ENCODE data around the gene KDM5B. TPM values are rescaled to one million over a fixed set of nuclear protein-coding genes. Genes with fewer than 3 reads are reported as not detected.

KDM5B gene
- polyA plus RNA-seq, 1 of the 3 experiments (the other 2 are of a cell fraction) = 21.7 TPM

- Histone ChIP-seq H3K4me2 (peak overlapping the region; percentile 94), H3K9me2 (no peaks in the 10 kb centered on the region), H3K36me3 (replicated peaks in 1 of 2; ENCODE audit: control insufficient read depth in 1 of 2, insufficient read depth in 2 of 2, low read length in 1 of 2) (no peaks in the 10 kb centered on the region), H3K9me3 (no peaks in the 10 kb centered on the region), H2AFZ (ENCODE audit: low read depth) (no peak overlapping the region), H3K79me2 (ENCODE audit: insufficient read depth) (peaks cover 8% of the 10 kb centered on the region), H3K27ac (ENCODE audit: low read depth in 2 of 2, low read length in 1 of 2) (no peak overlapping the region), H4K20me1 (ENCODE audit: insufficient read depth) (no peaks in the 10 kb centered on the region), H3K4me1 (ENCODE audit: control insufficient read depth in 1 of 2, insufficient read depth in 2 of 2, low read depth in 1 of 2, low read length in 1 of 2) (peaks cover 11 to 20% of the 10 kb centered on the region in 2 experiments; a peak in 2 of 4 replicates), H3K4me3 (ENCODE audit: low read depth in 2 of 2, low read length in 1 of 2) (peak overlapping the region; percentile 77 to 86; a peak in 2 of 4 replicates), H3K27me3 (ENCODE audit: insufficient read depth) (no peaks in the 10 kb centered on the region), H3F3A (replicated peaks; ENCODE audit: insufficient read depth) (no peaks in the 10 kb centered on the region), H3K9ac (no peak overlapping the region)
- WGBS (ENCODE audit: low lambda C conversion rate) = 78% methylated on average over 8 of the region's 9 CpGs
- DNase-seq = no peak
- TF ChIP-seq NFIC (IDR thresholded peaks at IDR 0.05; ENCODE audit: borderline replicate concordance) = no peak
- TF ChIP-seq SMC3 (IDR thresholded peaks at IDR 0.05; ENCODE audit: low read depth, low read length) = no peak
- TF ChIP-seq TCF12 (IDR thresholded peaks at IDR 0.05) = no peak
- TF ChIP-seq RCOR1 (IDR thresholded peaks at IDR 0.05; ENCODE audit: low read length) = no peak
- no peak for TF ChIP-seq RFX5 (IDR thresholded peaks at IDR 0.05; ENCODE audit: low read length)
- no peak for TF ChIP-seq USF1 (IDR thresholded peaks at IDR 0.05; ENCODE audit: borderline replicate concordance, low read depth)
- TF ChIP-seq, protein P1, sequence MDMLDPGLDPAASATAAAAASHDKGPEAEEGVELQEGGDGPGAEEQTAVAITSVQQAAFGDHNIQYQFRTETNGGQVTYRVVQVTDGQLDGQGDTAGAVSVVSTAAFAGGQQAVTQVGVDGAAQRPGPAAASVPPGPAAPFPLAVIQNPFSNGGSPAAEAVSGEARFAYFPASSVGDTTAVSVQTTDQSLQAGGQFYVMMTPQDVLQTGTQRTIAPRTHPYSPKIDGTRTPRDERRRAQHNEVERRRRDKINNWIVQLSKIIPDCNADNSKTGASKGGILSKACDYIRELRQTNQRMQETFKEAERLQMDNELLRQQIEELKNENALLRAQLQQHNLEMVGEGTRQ (IDR thresholded peaks at IDR 0.05; ENCODE audit: borderline replicate concordance, low read depth, low read length) = no peak
- TF ChIP-seq JUND (IDR thresholded peaks at IDR 0.05) = no peak
- no peak for TF ChIP-seq MXI1 (IDR thresholded peaks at IDR 0.05; ENCODE audit: low read depth, low read length)
- TF ChIP-seq, protein P2, sequence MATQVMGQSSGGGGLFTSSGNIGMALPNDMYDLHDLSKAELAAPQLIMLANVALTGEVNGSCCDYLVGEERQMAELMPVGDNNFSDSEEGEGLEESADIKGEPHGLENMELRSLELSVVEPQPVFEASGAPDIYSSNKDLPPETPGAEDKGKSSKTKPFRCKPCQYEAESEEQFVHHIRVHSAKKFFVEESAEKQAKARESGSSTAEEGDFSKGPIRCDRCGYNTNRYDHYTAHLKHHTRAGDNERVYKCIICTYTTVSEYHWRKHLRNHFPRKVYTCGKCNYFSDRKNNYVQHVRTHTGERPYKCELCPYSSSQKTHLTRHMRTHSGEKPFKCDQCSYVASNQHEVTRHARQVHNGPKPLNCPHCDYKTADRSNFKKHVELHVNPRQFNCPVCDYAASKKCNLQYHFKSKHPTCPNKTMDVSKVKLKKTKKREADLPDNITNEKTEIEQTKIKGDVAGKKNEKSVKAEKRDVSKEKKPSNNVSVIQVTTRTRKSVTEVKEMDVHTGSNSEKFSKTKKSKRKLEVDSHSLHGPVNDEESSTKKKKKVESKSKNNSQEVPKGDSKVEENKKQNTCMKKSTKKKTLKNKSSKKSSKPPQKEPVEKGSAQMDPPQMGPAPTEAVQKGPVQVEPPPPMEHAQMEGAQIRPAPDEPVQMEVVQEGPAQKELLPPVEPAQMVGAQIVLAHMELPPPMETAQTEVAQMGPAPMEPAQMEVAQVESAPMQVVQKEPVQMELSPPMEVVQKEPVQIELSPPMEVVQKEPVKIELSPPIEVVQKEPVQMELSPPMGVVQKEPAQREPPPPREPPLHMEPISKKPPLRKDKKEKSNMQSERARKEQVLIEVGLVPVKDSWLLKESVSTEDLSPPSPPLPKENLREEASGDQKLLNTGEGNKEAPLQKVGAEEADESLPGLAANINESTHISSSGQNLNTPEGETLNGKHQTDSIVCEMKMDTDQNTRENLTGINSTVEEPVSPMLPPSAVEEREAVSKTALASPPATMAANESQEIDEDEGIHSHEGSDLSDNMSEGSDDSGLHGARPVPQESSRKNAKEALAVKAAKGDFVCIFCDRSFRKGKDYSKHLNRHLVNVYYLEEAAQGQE (IDR thresholded peaks at IDR 0.05; ENCODE audit: low read depth, low read length) = no peak
- no peak for TF ChIP-seq MEF2A (IDR thresholded peaks at IDR 0.05; ENCODE audit: borderline replicate concordance, low read depth)
- no peak for TF ChIP-seq FOXJ3 (CRISPR knock-in tag; IDR thresholded peaks at IDR 0.05)
- no peak for TF ChIP-seq FOXM1 (IDR thresholded peaks at IDR 0.05; ENCODE audit: low read depth)
- no peak for TF ChIP-seq GATA2 (CRISPR knock-in tag; IDR thresholded peaks at IDR 0.05)
- TF ChIP-seq ZBTB33 (IDR thresholded peaks at IDR 0.05; ENCODE audit: borderline replicate concordance, low read depth) = no peak
- TF ChIP-seq YY1 (IDR thresholded peaks at IDR 0.05; ENCODE audit: low read depth) = no peak
- TF ChIP-seq CHD2 (IDR thresholded peaks at IDR 0.05; ENCODE audit: low read length, partially characterized antibody) = no peak
- no peak for TF ChIP-seq EP300 (IDR thresholded peaks at IDR 0.05; ENCODE audit: borderline replicate concordance in 1 of 2, low read depth in 1 of 2, low read length in 1 of 2)
- ChIA-PET CTCF (no interaction called here), POLR2A (no interaction called here)
Measured at GRCh38 chr1:202812176-202813026, 4.2 kb upstream of the KDM5B start.
